ENCODE data around the gene NUCB2. TPM values are rescaled to one million over a fixed set of nuclear protein-coding genes. Genes with fewer than 3 reads are reported as not detected.

Gene NUCB2
- total and polyA plus RNA-seq, 2 of the 13 experiments (the other 11 are each of a cell fraction or from before 2014, with no cell fraction given), result 54.2 to 82.4 TPM

DNA sequence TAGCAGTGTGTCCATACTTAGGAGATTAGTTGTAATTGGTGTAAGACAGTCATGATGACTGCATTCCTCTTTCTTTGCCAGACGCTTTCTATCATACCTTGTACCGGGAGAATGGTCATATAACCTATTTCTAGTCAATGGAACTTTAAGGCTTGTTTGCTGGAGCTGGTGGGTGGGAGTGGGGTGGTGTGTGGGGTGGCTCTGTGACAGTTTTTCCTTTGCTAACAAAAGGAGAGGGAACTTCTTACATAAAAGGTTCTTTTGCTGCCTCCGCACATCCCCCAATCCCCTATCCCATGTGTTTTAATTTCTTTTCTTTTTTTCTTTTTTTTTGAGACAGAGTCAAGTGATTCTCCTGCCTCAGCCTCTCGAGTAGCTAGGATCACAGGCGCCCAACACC, 9.8 kb upstream of the NUCB2 start (continued):
- TF ChIP-seq ZBTB8A (CRISPR knock-in tag; IDR thresholded peaks at IDR 0.05; ENCODE audit: borderline replicate concordance, low read depth), result no peak
- TF ChIP-seq NR2F2 (IDR thresholded peaks at IDR 0.05; ENCODE audit: borderline replicate concordance, low read depth), result no peak
- TF ChIP-seq ZNF766 (CRISPR knock-in tag; IDR thresholded peaks at IDR 0.05; ENCODE audit: borderline replicate concordance), result no peak
- TF ChIP-seq ZNF883 (CRISPR knock-in tag; IDR thresholded peaks at IDR 0.05; ENCODE audit: not compliant biosample characterization), result no peak
- TF ChIP-seq RERE (CRISPR knock-in tag; IDR thresholded peaks at IDR 0.05; ENCODE audit: low read depth), result no peak
- TF ChIP-seq ZNF687 (CRISPR knock-in tag; IDR thresholded peaks at IDR 0.05), result no peak
- no peak for TF ChIP-seq ZNF644 (CRISPR knock-in tag; IDR thresholded peaks at IDR 0.05; ENCODE audit: low read depth)
- no peak for TF ChIP-seq TGIF2 (CRISPR knock-in tag; IDR thresholded peaks at IDR 0.05)
